GM18498 (cell line): ENCODE data around the gene SH3YL1.
"Not testable (repeated sequence)": the region's sequence is repeated elsewhere in the genome, so short reads cannot be mapped to it uniquely, and the experiment has no call there.

Source experiments
- ATAC-seq: cut with Tn5 transposase; IDR thresholded peaks from one replicate; pipeline ENCODE4 v1.9.1; 2021; ENCODE audit warnings: mild to moderate bottlenecking, moderate library complexity; ENCODE audit not compliant: unreplicated experiment

SH3YL1 gene

DNA sequence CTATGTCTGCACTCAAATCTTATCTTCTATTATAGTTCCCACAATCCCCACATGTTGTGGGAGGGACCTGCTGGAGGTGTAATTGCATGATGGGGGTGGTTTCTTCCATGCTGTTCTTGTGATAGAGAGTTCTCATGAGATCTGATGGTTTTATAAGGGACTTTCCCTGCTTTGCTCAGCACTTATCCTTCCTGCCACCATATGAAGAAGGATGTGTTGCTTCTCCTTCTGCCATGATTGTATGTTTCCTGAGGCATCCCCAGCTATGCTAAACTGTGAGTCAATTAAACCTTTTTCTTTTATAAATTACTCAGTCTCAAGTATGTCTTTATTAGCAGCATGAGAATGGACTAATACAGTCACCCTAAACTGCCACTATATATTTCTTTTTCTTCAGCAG lies 79.1 kb downstream of the SH3YL1 start:
- no peak for ATAC-seq

DNA sequence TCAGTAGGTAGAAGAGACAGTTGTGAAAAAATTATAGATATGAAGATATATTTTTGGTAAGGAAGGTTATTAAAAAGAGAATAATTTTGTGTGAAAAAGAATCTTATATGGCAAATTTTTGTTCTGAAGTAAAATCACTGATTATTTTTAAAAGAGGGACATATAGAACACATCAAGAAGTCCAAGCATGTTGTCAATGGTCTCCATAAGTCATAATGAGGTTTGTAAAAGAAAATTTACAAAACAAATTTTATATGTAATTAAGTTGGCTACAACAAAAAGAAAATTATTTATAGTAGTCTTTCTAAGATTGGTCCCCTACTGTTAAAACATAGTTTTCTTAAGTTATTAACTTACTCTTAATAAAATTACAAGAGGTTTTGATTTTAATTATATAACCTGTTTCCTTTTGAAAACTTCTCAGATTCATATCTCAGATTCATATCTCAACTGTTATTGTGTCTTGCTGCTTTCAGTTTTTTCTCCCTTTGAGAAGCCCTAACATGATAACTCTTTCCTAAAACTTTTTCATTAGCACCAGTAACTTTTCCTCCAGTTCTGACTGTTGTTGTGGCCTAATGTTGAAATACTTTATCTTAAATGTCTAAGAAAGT lies 81.2 kb downstream of the SH3YL1 start:
- no peak for ATAC-seq

GRCh38 chr2:180311-180710 lies 83.5 kb downstream of the SH3YL1 start:
- ATAC-seq, result no peak

- no peak for ATAC-seq
Measured at GRCh38 chr2:179886-180285, 83.9 kb downstream of the SH3YL1 start.

GRCh38 chr2:177733-178132 lies 86.1 kb downstream of the SH3YL1 start:
- ATAC-seq, result no peak

DNA sequence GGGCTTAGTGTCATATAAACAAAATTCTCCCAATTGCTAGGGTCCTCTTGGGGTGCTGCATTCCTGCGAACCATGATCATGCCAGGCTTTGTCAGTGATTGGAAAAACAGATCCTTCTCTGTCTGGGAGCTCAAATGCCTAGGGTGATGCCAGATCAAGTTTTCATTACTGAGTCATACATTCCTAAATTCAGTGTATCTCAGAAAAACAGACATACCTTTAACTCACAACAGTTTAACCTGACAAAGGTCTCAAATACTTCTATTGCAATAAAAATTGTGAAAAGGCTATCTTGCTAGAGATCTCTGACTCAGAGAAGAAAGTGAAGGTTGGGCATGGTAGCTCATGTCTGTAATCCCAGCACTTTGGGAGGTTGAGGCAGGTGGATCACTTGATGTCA lies 86.9 kb downstream of the SH3YL1 start:
- ATAC-seq, result no peak

- peak; percentile 74 for ATAC-seq
Measured at GRCh38 chr2:175880-176820, 87.7 kb downstream of the SH3YL1 start.

DNA sequence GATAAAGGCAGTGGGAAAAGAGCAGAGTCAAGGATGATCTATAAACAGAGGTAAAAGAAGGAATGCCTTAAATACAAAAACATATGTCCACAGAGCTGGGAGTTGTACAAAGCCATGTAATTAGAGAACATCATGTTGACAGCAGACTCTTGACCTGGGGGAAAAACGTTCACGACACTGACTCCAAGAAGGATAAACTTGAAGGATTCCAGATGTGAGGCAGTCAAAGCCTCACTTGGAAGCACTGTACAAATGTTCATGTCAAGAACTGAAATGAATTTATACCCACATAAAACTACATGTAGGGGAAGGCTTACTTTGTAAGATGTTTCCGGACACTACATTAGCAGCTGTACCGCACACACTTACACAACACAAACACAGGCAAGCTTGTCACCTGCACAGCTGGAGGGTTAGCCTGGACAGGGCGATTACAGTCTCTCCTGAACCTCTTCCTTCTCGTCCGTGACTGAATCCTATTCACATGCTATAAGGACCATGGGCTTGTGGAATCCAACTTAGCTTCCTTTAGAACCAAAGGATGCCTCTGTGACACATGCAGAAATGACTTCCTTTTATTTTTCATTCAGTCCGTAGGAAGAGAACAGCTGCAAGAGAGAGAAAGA lies 88.6 kb downstream of the SH3YL1 start:
- no peak for ATAC-seq

- ATAC-seq, result not testable (repeated sequence)
Measured at GRCh38 chr2:172120-172519, 91.7 kb downstream of the SH3YL1 start.

GRCh38 chr2:169741-170140 lies 94.1 kb downstream of the SH3YL1 start:
- ATAC-seq, result no peak
